Muscle layer of duodenum (tissue), 2 donors: ENCODE data around the gene CPLX3.

Source experiments
- H3K27ac ChIP-seq: one replicate; pipeline ENCODE4 v1.7.0; 2013; ENCODE audit warnings: mild to moderate bottlenecking, low read length
- H3K27me3 ChIP-seq: one replicate; pipeline ENCODE4 v1.7.0; 2013; ENCODE audit warnings: low read depth, mild to moderate bottlenecking, control low read depth, low read length
- H3K36me3 ChIP-seq, 2 donors: one replicate each; pipeline ENCODE4 v1.7.0; 2013; ENCODE audit warnings: low read length in 2 of 2, control low read depth in 1 of 2, mild to moderate bottlenecking in 1 of 2; ENCODE audit not compliant: insufficient read depth in 2 of 2, control insufficient read depth in 1 of 2
- H3K4me1 ChIP-seq, 2 donors: one replicate each; pipeline ENCODE4 v1.7.0; 2013; ENCODE audit warnings: low read length in 2 of 2, mild to moderate bottlenecking in 2 of 2, control low read depth in 1 of 2, moderate library complexity in 1 of 2; ENCODE audit not compliant: insufficient read depth in 2 of 2, control insufficient read depth in 1 of 2
- H3K4me3 ChIP-seq, 2 donors: one replicate each; pipeline ENCODE4 v1.7.0; 2013; ENCODE audit warnings: low read length in 2 of 2, low read depth in 1 of 2, mild to moderate bottlenecking in 1 of 2
- H3K9me3 ChIP-seq, 2 donors: one replicate each; pipeline ENCODE4 v1.7.0; 2013; ENCODE audit warnings: low read length in 2 of 2, control low read depth in 1 of 2, mild to moderate bottlenecking in 1 of 2; ENCODE audit not compliant: control insufficient read depth in 1 of 2
- donor health status: healthy.

The CPLX3 gene

GRCh38 chr15:74826364-74826819 is at the start of gene CPLX3:
TSS of gene CPLX3 (plus strand) at chr15:74826627. CDS start at chr15:74826704, 77 bp downstream.
- H3K4me1 ChIP-seq = peaks cover 0 to 8% of the 10 kb centered on the region in 2 donors
- no peaks in the 10 kb centered on the region for H3K36me3 ChIP-seq
- no peak within 1 kb of the TSS for H3K27ac ChIP-seq
- H3K27me3 ChIP-seq = peaks cover 18% of the 10 kb centered on the region
- H3K4me3 ChIP-seq = no peak within 1 kb of the TSS
- no peaks in the 10 kb centered on the region for H3K9me3 ChIP-seq

DNA sequence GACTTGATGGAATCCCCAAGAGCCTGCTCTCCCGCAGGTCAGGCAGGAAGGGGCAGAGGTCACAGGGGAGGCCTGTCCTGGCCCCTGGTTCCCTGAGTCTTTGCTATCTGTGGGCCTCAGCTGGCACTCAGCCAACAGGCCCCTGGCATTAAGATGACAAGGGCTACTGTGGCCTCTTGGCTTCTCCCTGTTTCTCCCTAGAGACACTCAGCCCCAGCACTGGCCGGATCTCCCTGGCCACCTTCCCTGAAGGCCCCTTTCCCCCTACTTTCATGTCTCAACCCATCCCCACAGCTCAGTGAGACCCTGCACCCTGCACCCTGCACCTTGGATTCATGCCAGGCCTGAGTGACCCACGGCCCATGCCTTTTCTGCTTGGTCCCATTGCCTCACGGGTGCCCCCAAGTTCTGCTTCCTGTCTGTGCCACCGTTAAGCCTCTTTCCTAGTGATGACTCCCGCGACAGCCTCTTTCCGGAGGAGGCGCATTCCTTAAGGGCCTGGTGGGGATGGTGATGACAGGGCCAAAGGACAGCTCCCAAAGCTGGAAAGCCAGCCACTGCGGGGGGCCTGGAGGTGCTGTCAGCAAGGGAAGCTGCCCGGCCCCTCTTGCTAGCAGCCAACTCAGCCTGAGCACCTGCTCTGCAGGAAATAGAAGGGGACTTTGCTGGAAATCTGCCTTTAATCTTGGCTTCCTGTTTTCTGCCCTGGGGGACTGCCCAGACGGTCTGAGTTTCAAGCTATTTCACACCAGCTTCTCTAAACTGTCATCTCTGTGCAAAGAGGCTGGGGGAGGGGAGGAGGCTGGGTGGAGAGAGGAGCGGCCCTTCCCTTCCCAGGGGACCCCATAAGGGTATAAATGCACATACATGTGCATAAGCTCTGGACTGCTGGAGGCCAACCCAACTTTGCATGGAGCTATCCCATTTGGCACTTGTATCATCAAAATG is 49.3 kb upstream of the CPLX3 start:
- Histone ChIP-seq H3K9me3 (no peaks in the 10 kb centered on the region), H3K4me3 (no peak overlapping the region), H3K36me3 (no peaks in the 10 kb centered on the region), H3K27me3 (no peaks in the 10 kb centered on the region), H3K27ac (peak overlapping the region; percentile 51), H3K4me1 (peaks cover 21 to 24% of the 10 kb centered on the region in 2 donors)

- H3K4me3 ChIP-seq = no peak overlapping the region
- H3K4me1 ChIP-seq = peaks cover 23 to 24% of the 10 kb centered on the region in 2 donors
- no peaks in the 10 kb centered on the region for H3K36me3 ChIP-seq
- no peaks in the 10 kb centered on the region for H3K27me3 ChIP-seq
- peak overlapping the region; percentile 36 for H3K27ac ChIP-seq
- H3K9me3 ChIP-seq = no peaks in the 10 kb centered on the region
Observed at GRCh38 chr15:74777769-74778598, 48.4 kb upstream of the CPLX3 start.

DNA sequence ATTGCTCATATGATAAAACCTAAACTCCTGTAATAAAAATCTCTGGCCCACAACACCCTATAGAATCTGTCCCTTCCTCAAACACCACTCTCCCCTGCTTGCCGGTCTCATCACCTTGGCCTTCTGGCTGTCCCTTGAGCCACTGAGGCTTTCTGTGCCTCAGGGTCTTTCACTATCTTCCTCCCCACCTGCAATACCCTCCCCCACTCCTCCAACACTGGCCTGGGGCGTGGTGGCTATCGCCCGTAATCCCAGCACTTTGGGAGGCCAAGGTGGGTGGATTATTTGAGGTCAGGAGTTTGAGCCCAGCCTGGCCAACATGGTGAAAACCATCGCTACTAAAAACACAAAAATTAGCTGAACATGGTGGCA is 47.8 kb upstream of the CPLX3 start:
- H3K4me3 ChIP-seq = no peak overlapping the region
- H3K27ac ChIP-seq = no peak overlapping the region
- no peaks in the 10 kb centered on the region for H3K27me3 ChIP-seq
- no peaks in the 10 kb centered on the region for H3K9me3 ChIP-seq
- no peaks in the 10 kb centered on the region for H3K36me3 ChIP-seq
- H3K4me1 ChIP-seq = peaks cover 24 to 29% of the 10 kb centered on the region in 2 donors

GRCh38 chr15:74779162-74779648 is 47.2 kb upstream of the CPLX3 start:
- no peak overlapping the region for H3K4me3 ChIP-seq
- H3K4me1 ChIP-seq = peaks cover 24 to 35% of the 10 kb centered on the region in 2 donors
- peak overlapping the region; percentile 51 for H3K27ac ChIP-seq
- no peaks in the 10 kb centered on the region for H3K9me3 ChIP-seq
- no peaks in the 10 kb centered on the region for H3K27me3 ChIP-seq
- no peaks in the 10 kb centered on the region for H3K36me3 ChIP-seq

GRCh38 chr15:74780523-74781430 is 45.6 kb upstream of the CPLX3 start:
- Histone ChIP-seq H3K27me3 (no peaks in the 10 kb centered on the region), H3K4me3 (peak overlapping the region; percentile 61 to 66), H3K4me1 (peaks cover 38 to 50% of the 10 kb centered on the region in 2 donors), H3K27ac (peak overlapping the region; percentile 56), H3K9me3 (no peaks in the 10 kb centered on the region), H3K36me3 (no peaks in the 10 kb centered on the region)

DNA sequence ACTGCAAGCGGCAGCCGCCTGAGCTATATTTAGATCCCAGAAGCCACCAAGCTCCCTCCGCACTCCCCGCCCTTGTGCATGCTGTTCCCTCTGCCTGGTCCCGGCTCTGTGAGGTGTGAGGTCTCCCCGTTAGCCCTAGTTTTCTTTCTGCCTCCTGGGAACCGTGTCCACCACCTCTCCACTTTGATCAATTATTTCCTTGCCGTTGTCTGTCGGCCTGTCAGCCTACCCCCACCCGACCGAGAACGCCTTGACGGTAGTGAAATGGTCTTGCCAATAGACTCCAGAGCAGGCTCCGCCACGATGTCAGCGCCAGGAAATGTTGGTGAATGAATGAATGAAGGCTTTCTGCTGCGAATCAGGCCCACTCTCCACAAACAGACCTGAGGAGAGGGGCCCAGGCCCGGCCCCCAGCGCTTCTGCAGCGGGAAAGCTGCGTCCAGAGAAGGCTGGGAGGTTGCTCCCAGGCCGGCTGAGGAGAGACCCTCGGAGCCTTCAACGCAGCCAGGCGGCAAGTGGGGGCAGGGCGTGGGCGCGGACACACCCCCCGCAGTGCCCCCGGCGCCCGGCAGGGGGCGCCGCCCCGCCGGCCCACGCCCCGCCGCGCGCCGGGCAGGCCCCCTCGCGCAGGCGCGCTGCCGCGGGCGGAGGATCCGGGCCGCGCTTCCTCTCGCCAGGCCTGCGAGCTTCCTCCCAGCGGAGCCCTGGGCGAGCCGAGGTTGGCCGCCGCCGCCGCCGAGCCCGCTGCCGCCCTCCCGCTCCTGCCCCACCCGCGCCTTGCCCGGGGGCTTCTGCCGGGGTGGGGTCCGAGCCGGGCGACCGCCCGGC is 44.8 kb upstream of the CPLX3 start, which contains the start of gene CSK:
Gene CSK (plus strand): TSS at position 650 of the 828 bp plus-strand sequence. CDS start 16,218 bp downstream, outside the sequence.
- H3K27me3 ChIP-seq = no peaks in the 10 kb centered on the region
- H3K4me3 ChIP-seq = peak within 1 kb of the TSS; percentile 92 to 96
- peak within 1 kb of the TSS; percentile 81 for H3K27ac ChIP-seq
- no peaks in the 10 kb centered on the region for H3K36me3 ChIP-seq
- no peaks in the 10 kb centered on the region for H3K9me3 ChIP-seq
- H3K4me1 ChIP-seq = peaks cover 41 to 58% of the 10 kb centered on the region in 2 donors

DNA sequence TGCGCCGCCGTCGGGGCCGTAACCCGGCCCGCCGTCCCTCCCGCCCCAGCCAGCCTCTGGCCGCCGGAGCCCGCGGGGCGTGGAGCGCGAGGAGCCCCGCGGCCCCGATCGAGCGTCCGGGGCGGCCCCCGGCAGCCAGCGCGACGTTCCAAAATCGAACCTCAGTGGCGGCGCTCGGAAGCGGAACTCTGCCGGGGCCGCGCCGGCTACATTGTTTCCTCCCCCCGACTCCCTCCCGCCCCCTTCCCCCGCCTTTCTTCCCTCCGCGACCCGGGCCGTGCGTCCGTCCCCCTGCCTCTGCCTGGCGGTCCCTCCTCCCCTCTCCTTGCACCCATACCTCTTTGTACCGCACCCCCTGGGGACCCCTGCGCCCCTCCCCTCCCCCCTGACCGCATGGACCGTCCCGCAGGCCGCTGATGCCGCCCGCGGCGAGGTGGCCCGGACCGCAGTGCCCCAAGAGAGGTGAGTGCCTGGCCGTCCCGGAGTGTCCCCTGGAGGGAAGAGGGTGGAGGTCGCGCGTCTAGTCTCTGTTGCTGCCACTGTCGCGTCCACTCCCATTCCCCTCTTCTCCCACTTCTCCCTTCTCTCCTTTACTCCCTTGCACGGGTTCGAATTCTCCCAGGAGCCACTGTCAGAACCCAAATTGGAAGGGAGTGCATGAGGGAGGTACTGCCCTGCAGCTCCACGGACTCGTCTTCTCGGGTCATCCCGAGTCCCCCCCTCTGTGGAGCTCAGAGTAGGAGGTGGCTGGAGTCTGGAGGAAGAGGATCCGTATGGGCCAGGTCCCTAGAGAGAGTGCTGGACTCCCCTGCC is 44.0 kb upstream of the CPLX3 start:
- Histone ChIP-seq H3K4me3 (peak overlapping the region; percentile 92 to 96), H3K27ac (peak overlapping the region; percentile 81), H3K9me3 (no peaks in the 10 kb centered on the region), H3K4me1 (peaks cover 36 to 64% of the 10 kb centered on the region in 2 donors), H3K27me3 (no peaks in the 10 kb centered on the region), H3K36me3 (no peaks in the 10 kb centered on the region)

- no peaks in the 10 kb centered on the region for H3K27me3 ChIP-seq
- H3K4me1 ChIP-seq = peaks cover 35 to 65% of the 10 kb centered on the region in 2 donors
- H3K36me3 ChIP-seq = no peaks in the 10 kb centered on the region
- peak overlapping the region; percentile 92 to 96 for H3K4me3 ChIP-seq
- no peaks in the 10 kb centered on the region for H3K9me3 ChIP-seq
- peak overlapping the region; percentile 81 for H3K27ac ChIP-seq
Observed at GRCh38 chr15:74783072-74783807, 43.2 kb upstream of the CPLX3 start.
